HG03060 (cell line): ENCODE measurements around the gene CSTA.

Experiments
- ATAC-seq: cut with Tn5 transposase; IDR thresholded peaks from one replicate; pipeline ENCODE4 v1.9.1; 2021; ENCODE audit warnings: low read depth, moderate number of reproducible peaks; ENCODE audit not compliant: unreplicated experiment

Gene CSTA, protein sequence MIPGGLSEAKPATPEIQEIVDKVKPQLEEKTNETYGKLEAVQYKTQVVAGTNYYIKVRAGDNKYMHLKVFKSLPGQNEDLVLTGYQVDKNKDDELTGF

DNA sequence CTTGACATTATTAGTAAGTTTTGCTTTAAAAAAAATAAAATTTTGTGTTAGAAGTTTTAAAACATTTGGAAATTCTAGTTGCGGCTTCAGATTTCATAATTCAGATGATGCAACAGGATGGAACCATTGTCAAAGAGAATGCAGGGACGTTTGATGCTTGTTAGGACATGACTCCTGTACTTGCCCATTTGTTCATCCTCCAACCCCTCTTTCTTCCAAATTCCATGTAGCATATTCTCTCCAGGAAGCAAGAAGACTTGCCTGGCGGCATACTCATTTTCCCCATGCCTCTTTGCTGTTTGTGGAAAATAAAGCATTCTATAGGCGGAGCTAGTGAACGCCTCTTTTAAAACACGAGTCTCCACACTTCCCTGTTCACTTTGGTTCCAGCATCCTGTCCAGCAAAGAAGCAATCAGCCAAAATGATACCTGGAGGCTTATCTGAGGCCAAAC is at the start of gene CSTA:
Gene CSTA, plus strand, starts transcription at position 378 of the 453 bp plus-strand sequence. Its CDS starts 45 bp downstream, at position 423.
- ATAC-seq, result no peak

DNA sequence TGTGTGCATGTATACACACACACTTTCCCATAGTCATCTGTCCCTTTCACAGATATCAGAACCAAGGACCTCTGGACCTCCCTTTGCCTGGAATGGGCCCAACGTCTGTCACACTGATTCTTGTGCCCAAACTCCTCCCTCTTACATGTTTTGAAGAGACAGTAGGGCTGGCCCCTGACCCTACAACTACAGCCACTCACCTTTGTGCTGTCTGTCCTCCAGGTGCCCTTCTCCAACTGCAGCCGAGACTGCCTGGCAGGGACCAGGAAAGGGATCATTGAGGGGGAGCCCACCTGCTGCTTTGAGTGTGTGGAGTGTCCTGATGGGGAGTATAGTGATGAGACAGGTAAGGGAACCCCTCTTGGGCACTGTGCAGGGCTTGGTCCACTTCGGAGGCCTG is 43.2 kb upstream of the CSTA start:
- ATAC-seq, result no peak

DNA sequence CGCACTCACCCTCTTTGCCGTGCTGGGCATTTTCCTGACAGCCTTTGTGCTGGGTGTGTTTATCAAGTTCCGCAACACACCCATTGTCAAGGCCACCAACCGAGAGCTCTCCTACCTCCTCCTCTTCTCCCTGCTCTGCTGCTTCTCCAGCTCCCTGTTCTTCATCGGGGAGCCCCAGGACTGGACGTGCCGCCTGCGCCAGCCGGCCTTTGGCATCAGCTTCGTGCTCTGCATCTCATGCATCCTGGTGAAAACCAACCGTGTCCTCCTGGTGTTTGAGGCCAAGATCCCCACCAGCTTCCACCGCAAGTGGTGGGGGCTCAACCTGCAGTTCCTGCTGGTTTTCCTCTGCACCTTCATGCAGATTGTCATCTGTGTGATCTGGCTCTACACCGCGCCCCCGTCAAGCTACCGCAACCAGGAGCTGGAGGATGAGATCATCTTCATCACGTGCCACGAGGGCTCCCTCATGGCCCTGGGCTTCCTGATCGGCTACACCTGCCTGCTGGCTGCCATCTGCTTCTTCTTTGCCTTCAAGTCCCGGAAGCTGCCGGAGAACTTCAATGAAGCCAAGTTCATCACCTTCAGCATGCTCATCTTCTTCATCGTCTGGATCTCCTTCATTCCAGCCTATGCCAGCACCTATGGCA is 41.1 kb upstream of the CSTA start:
- no peak for ATAC-seq

DNA sequence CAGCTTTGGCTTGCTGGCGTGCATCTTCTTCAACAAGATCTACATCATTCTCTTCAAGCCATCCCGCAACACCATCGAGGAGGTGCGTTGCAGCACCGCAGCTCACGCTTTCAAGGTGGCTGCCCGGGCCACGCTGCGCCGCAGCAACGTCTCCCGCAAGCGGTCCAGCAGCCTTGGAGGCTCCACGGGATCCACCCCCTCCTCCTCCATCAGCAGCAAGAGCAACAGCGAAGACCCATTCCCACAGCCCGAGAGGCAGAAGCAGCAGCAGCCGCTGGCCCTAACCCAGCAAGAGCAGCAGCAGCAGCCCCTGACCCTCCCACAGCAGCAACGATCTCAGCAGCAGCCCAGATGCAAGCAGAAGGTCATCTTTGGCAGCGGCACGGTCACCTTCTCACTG is 40.6 kb upstream of the CSTA start:
- no peak for ATAC-seq

DNA sequence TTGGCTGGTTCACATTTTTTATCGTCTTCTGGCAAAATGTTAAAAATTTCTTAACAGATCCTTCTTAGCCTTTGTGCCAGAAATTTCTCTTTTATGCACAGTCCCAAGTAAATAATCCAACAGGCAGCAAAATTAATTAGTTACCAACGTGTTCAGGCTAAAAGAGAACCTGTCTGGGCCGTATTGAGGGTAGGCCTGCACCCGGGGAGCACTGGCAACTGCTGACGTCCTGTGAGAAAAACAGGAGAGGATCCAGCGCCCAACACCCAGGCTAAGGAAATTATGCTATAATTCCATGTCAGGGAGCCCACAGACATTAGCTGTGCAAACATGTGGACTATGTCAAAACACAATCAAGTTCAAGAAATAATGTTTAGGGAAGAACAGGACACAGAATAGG is 30.7 kb upstream of the CSTA start:
- ATAC-seq, result no peak

DNA sequence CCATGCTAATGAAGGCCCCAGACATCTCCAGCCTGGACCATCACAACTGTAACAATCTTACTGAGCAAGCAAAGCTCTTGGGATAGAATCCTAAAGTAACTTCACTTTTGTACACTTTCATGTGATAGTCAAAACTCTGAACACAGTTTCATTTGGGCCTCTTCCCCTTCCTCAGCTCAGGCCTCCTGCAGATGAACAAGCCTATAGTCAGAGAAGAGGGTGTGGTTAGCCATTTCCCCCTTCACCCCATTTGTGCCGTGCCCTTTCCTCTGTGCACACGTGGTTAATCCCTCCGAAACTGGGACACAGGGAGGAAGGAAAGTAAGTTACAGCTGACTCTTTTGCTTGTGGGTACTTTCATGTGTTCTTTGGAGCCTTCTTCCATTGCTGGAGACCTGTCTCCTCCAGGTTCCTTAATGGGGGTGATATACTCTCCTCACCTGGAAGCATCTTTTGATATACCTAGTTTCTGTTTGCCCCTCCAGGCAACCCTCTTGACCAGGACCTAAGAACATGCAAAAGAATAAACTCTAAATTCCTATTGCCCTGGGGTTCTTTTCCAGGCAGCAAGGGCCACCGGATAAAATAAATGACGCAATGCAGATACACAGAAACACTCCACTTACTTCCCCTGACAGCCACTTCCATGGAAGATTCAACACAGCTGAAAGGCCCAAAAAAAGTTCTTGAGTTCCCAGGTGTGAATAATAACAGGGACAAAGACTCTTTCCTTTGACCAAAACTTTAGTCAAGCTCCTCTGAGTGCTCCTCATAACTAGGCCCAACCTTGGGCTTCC is 29.6 kb upstream of the CSTA start:
- no peak for ATAC-seq

DNA sequence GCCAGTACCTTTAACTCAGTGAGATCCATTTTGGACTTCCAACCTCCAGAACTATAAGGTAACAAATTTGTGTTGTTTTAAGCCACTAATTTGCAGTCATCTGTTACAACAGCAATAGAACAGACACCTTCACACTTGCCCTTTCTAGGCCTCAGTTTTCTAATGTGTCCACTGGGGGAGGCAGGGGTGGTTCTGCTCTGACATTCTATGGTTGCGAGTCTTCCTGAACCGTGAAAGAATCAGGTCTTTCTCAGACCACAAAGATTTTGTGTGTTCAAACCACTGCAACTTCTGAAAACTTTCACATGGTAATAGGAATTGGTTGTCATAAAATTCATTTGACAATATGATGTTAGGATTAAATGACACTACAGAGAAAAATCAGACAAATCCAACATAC is 26.8 kb upstream of the CSTA start:
- ATAC-seq, result peak; percentile 35

DNA sequence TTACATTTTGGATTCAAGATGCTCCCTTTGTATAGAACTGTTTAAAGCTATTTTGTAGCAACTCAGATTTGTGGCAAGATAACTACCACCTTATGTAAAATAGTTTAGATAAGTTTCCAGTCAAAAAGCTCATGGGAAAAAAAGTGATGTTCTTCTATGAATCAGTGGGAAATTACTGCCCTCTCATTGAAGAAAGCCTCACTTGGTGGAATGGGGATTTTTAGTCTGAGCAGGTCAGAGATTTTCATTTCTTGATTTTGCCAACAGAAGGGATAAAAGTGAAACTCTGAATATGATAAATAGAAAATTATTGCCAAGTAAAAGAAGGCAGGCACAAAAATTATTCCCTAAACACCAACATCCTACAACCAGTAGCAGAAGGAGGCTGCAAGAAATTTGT is 25.8 kb upstream of the CSTA start:
- no peak for ATAC-seq

DNA sequence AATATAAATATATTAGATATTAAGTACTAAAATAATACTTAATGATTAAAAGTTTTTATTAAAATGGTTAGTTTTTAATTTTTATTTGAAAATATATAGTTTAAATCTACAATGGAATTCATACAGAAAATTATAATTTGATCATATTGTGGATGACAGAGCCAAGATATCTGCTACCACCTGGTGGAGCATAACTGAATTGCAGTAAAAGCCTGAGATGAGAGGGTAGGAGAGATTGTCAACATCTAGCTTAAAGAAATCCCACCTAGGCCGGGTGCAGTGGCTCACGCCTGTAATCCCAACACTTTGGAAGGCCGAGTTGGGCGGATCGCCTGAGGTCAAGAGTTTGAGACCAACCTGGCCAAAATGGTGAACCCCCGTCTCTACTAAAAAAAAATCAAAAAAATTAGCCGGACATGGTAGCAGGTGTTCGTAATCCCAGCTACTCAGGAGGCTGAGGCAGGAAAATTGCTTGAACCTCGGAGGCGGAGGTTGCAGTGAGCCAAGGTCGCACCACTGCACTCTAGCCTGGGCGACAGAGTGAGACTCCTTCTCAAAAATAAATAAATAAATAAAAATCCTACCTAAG is 25.1 kb upstream of the CSTA start:
- no peak for ATAC-seq

DNA sequence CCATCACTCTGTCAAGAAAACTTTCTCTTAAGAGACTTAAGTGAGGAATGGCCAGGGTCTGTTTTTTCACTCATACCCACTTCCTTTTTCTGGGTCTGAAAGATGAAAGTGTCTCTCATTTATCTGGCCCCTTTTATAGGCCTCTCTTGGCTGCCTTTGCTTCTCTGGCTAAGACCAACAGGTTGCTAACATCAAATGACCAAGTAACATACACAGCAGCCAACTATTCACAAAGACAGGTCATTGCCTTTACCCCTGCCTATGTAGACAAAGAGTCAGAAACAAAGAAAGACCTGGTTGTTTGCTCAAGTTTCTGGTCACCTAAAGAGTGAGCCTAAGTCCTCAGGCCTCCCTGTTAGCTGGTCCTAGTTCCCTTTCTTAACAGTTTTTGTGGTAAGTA is 24.0 kb upstream of the CSTA start:
- no peak for ATAC-seq

DNA sequence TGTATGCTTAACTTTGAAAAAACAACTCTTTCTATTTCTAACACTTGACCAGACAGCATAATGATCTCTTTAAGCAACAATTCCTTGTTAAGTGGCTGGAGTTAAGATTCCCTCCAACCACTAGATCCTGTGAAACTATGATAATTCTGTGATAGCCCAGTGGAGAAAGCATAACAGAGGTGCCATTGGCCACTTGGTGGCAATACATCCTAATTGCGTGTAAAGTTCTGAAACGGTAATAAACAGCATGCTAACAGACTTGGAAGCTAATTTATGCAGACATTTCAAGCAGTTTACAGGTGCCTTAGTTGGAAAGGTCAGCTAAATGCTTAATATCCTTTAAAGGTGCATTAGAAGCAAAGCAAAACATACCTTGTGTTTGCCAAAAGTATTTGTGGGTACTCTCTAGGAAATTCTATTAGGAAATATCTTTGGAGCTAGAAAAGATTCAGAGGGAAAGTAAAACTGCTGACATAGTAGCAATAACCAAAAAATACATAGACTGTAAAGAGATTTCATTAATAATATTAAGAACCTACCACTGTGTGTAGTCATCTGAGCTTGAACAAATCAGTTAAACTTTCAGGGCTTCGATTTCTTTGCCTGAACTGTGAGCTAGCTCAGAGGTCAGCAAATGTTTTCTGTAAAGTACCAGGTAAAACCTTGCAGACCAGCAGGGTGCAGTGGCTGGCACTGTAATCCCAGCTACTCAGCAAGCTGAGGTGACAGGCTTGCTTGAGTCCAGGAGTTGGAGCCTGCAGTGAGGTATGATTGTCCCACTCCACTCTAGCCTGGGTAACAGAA is 19.0 kb upstream of the CSTA start:
- no peak for ATAC-seq

DNA sequence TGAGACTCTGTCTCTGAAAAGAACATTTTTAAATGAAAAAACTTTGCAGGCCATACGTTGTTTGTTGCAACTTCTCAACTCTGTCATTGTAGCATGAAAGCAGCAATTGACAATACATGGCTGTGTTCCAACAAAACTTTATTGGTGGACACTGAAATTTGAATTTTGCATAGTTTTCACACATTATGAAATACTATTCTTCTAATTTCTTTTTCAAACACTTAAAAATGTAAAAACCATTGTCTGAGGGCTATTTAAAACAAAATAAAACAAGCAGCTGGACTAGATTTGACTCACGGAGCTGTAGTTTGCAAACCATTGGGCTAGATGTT is 18.5 kb upstream of the CSTA start:
- ATAC-seq, result no peak

DNA sequence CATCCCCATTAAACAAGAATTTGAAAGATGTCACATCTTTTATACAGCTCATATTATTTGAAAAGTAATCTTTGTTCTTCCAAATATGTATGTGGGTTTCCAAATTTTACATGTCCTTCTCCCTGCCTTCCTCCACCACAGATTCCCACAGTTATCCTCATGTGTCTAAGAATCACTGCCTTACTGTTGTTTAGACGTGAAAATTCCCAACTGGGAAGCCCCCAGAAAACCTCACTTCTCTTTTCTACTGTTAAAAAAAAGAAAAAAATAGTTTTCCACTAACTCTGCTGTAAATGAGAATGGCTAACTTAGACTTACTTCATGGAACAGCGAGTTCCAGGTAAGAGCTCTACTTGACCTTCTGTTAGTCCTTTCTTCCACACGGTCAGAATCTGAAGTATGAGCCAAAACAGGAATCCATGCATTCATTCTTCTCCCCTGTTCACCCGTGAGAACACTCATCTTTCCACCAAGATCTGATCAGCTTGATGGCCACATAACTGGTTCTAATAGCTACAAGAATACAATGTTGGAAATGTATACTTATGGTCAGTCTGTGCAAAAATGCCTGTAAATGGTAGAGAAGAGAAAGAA is 17.9 kb upstream of the CSTA start:
- ATAC-seq, result no peak

DNA sequence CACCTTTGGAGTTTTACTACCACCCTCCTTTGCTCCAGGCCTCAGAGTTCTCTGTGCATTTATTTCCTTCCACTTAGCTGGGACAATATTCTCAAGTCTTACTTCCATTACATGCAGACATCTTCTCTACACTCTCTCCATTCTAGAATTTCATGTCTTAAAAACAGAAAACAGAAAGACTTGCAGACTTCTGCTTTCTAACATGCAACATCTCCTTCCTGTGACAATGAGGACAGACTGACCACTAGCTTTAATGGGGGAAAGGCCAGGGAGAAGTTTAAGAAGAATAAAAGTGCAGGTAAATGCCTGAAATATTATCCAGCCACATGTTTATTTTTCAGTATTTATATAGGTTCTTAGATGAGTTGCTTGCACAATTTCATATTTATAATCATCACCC is 17.1 kb upstream of the CSTA start:
- no peak for ATAC-seq

DNA sequence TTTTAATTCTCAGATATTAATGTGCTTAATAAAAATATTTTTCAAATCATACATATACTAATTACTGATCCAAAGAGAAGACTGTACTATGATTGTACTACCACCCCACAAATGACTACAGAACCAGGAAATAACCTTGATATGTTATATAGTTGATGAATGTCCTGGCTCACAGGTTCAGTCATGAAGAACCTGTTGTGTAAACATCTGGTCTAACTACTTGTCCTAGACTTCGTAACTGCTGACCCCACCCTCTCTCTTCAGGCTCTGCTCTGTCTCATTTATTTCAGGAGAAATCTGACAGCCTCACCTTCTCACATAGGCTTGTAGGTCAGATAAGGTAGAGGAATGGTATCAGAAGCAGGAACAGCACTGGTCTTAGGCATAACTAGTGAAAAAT is 14.7 kb upstream of the CSTA start:
- ATAC-seq, result no peak

DNA sequence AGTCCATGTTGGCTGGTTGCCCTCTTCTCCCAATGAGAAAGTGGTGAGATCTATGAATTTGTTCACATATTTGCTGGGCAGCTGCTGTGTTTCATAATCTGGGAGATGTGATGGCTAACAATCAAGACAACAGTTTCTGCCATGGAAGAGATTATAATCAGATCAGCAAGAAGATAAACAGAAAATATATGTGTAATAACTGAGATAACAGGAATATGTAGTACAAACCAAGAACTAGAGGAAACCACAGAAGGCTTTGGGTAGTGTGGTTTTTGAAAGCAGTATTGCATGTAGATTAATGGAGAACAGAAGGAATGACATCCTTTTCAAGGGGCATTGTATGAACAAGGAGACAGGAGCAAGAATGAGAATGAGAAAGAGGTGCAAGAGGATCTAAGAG is 12.2 kb upstream of the CSTA start:
- no peak for ATAC-seq

DNA sequence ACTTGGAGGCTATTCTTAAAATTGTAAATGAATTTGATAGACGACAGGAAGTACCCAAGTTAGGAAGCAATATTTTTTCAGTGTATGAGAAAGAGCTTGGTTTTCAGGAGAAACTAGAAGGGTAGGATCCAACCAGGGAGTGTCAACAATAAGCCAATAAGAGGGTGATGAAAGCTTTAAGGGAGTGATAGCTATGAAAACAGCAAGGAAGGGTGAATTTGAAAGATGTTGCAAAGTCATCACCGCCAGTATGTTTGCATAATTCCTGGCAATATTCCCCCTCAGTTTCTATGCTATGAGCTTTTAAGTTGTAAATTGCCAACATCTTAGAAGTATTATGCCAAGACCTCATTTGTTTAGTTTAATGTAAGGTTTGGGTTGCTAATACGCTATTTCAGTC is 11.8 kb upstream of the CSTA start:
- no peak for ATAC-seq

DNA sequence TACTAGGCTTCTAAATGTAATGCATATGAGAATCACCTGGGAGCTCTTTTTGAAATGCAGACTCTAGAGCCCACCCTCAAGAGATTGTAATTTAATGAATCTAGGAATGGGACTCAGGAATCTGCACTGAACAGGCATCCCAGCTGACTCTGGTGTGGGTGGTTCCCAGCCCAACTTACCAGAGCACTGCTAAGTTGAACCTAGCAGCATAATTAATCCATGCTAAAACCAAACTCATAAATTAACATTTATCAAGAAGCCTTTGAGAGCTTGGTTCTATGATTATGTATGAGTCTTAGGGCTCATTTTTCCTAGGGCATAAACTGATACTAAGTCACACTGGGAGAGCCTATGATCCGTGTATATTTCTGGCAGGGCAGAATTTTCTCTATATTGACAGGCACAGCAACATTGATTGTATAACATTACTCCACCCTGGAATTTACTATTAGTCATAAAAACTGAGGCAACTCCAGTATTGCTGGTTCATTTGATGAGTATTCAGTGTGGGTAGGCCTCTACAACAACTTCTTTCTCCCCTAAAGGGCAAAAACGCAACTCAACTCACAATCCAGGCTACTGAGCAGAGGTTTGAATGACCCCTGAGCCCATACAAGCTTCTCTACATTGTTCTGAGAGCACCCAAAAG is 10.7 kb upstream of the CSTA start:
- no peak for ATAC-seq

DNA sequence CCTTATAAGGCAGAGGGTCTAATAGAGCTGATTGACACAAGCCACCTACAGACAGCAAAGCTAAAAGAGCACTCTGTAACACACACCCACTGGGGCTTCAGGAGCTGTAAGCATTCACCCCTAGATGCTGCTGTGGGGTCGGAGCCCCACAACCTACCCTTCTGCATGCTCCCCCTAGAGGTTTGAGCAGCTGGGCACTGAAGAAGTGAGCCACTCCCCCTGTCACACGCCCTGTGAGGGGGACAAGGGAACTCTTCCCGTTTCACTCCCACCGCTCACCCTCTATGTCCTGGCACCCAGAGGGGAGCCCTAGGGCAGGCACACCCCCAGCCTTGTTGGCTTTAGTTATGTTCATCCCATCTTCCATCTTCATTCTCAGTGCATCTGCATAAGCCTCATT is 9.4 kb upstream of the CSTA start:
- no peak for ATAC-seq

DNA sequence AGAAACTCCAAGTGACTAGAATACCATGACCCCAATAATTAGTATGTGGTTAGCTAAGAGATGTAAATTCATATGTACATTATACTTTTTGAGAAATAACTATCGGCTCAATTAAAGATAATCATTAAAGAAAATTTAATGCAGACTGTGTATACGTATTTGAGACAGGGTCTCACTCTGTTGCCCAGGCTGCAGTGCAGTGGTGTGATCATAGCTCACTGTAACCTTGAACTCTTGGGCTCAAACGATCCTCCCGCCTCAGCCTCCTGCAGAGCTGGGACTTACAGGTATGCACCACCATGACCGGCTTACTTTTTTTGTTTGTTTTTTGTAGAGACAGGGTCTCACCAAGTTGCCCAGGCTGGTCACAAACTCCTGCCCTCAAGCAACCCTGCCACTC is 8.7 kb upstream of the CSTA start:
- ATAC-seq, result no peak
